NCI-H2227 (cell line): Measurements from ENCODE around the gene JUP.

Experiments used
- DNase-seq: peaks from one replicate; lab custom pipeline; 2025; ENCODE audit not compliant: unreplicated experiment; lab: John Stamatoyannopoulos, UW

The JUP gene

GRCh38 chr17:41760878-41761277 is 25.6 kb downstream of the JUP start:
- DNase-seq = no peak

DNA sequence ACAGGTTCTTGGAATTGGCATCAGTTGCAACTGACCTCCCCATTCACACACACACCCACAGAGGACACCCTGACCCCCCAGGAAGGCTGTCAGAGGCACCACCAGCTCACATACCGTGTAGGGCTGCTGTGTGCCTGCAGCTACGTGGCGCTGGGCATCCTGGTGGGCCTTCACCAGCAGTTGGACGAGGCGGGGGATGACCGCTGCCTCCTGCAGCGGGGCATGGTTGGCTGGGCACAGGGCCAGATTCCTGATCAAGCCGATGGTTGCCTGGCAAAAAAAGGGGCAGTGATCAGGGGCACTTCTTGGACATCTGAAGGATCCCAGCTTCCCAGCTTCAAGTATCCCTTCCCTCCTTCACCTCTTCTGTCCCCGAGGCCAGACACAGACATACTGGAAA is 27.9 kb downstream of the JUP start:
- DNase-seq = no peak

DNA sequence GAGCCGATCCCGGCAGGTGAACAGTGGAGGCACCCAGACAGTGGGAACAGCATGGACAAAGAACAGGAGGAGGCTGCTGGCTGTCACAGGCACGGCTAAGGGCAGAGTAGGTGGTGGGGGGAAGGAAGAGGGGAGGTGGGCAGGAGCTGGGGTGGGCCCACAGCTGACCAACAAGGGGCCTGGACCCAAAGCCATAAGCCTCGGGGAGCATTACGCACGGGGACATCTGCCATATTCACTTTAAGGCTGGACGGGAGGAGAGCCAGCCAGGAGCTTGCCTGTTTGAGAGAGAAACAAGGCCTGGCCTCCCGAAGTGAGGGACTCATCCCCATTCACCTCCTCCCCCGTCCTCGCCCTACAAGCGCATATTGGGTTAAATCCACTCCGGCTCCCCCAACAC is 32.4 kb downstream of the JUP start:
- no peak for DNase-seq

GRCh38 chr17:41751288-41751687 is 35.2 kb downstream of the JUP start:
- no peak for DNase-seq

GRCh38 chr17:41750862-41751261 is 35.6 kb downstream of the JUP start:
- DNase-seq = no peak

- no peak for DNase-seq
Observed at GRCh38 chr17:41748275-41748674, 38.2 kb downstream of the JUP start.

GRCh38 chr17:41741709-41742108 is 44.8 kb downstream of the JUP start:
- no peak for DNase-seq

DNA sequence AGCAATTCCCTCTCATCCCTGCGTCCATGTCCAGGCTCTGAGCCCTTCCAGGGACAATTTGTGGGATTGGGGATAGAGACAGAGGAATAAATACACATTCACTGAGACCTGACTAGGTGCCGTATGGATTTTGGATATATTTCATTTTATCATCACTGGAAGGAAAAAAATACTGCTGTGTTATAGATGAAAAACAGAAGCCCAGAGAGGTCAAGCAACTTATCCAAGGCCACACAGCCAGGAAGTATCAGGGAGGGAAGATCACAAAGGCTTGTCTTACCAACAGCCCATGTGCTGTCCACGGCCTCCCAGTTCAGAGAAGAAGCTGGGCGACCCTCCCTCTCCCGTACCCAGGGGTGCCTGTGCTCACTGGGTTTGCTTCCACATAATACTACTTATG is 46.0 kb downstream of the JUP start:
- no peak for DNase-seq

GRCh38 chr17:41739661-41740352 is 46.7 kb downstream of the JUP start:
- no peak for DNase-seq

DNA sequence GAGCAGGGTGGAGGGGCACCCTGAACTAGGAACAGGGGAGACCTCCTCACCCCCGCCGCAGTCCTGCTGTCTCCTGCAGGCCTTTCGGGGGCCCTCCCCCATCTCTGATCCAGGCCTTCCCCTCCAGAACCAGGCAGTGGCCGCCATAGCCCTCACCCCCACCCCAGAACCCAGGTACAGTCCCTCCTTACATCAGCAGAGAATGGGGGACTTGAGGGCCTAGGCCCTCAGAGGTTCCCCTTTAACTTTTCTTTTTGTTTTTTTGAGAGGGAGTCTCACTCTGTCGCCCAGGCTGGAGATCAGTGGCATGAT is 47.8 kb downstream of the JUP start:
- no peak for DNase-seq

DNA sequence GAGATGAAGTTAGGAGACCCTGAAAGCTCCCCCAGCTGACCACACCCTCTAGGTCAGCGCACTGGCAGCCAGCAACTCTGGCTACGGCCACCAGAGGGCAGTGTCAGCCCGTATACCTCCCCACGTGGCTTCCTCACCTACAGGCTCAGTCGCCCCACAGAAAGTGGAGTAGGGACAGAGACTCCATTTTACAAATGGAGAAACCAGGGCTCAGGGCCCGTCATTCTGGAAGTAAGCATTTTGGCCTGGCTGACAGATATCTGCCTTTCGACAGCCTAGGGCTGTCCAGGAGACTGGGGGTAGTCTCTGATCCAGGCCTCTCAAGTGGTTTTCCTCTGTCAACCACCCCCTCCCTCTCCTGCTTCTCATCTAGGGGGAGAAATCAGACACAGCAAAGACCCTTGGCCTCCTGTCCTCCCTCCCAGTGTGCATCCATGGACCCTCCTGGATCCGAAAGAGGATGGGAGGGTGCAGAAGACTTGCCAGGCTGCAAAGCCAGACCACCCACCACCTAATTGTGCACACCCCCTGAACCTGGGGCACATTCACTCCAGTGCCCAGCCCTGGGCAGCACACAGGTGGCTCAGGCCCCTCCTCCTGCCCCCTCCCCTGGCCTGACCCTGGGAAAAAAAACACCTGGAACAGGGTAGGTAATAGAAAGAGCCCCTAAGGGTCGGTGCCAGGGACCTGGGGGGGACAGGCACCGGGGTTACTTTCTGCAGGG is 48.3 kb downstream of the JUP start:
- peak; percentile 89 for DNase-seq

DNA sequence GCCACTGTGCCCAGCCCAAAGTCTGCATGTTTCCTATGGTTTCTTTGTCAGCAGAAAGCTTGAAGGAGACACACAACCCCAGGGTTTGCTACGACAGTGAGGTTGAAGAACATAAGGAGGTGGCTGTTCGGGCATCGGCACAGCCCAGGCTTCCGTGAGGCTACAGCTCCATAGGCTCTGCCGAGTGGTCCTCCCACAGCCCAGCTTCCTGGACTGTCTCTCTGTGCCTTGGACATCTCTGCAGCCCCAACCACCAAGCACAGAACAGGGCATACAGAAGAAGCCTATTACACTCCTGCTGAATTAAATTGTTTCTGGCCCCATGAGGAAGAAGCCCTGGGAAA is 48.9 kb downstream of the JUP start:
- no peak for DNase-seq

GRCh38 chr17:41736983-41737679 is 49.4 kb downstream of the JUP start:
- DNase-seq = no peak

DNA sequence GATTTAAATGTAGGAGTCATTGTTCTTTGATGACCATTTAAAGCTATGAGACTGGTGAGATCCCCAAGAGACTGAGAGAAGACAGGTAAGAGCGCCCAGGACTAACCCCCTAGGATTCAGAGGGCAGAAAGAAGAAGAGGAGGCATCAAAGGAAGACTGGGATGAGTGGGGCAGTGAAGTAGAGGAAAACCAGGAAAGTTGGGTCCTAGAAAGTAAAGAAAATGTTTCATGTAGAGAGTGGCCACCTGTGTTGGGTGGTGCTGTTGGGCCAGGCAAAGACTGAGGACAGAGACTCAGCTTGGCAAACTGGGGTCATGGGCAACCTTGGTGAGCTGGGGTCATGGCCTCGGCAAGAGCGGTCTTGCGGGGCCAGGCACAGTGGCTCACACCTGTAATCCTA is 50.8 kb downstream of the JUP start:
- no peak for DNase-seq

- no peak for DNase-seq
Observed at GRCh38 chr17:41734949-41735313, 51.6 kb downstream of the JUP start.

DNA sequence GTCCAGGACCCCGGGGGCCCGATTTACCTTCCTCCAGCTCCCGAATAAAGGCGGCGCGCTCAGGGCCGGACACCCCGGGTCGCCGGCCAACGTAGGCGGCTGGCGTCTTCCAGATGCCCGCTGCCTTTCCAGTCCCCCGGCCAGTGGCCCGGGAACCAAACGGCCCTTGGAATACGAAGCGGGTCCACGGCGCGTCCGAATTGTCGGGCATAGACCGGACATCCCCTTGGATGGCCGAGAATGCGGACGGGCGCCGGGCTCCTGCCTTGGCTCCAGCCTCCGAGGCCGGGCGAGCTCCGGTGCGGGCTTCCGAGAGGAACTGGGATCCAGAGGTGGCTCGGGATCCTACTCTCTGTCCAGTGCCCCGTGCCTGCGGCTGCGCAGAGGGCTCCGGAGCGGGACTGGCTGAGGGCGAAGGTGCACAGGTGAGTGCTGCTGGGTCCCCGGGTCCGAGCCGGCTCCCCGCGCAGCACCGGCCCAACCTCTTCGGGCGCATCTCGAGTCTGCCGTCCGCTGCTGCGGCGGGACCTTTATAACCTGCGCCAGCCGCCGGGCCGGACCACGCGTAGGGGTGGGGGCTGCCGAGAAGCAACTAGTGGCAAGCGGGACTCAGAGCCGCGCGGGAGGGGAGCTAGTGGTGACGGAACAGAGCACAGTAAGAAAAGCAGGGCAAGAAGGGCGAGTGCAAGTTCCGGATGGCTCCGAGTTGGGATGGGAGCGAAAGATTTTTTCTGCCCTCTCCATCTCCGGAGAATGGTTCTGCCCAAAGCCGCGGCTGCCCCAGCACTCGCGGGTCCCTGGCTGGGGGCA is 52.2 kb downstream of the JUP start, which contains the start of gene HAP1:
HAP1 (minus strand) TSS at position 505 of the 810 bp plus-strand sequence; CDS start at position 496, 9 bp downstream.
- peak; percentile 67 for DNase-seq

DNA sequence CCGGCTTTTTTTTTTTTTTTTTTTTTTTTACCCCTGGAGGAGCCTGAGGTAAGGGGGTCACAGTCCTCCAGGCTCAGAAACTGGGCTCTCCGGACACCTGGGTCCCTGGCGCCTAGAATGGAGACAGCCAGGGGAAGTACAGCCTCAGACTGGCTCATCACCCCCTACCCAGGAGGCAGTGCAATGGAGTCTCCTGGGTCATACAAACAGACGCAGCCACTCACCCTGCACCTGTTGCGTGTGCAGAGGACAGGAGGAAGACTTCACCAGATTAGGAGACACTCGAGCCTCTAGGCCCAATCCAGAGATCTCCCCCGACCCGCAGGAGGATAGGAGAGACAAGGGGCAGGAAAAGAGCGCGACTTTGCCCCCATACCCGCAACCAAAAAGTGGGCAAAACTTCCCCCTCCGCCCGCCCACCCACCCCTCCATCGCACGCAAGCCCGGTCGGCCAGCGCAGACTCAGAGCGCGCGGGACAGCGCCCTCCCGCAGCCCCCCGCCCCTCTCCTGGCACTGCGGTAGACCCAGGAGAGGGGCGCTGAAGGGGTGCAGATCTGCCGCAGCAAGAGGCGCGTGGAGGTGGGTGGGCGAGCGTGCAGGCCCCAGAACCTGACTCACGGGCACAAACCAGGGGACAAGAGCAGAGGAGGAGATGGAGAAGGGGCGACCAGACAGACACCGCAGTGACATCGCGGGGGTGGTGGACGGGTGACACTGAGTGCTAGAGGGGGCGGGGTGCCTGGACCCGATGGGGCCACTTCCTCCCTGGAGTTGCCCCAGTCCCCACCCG is 53.0 kb downstream of the JUP start:
- DNase-seq = no peak

DNA sequence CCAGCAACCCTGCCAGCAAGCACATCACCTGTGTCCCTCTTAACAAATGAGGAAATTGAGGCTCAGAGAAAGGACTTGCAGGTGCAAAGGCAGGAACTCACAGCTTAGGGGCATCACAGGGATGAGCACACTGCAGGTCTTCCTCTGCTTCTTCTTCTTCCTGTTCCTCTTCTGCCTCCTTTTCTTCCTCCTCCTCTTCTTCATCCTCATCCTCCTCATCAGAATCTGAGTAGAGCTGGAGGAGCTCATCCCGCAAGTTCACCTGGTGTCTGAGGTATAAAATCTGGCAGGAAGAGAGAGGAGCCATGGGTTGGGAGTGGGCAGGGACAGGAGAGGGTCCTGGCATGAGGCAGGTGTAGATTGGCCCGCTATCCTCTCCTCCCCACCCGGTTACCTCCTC is 54.7 kb downstream of the JUP start:
- DNase-seq = no peak

GRCh38 chr17:41730479-41730878 is 56.0 kb downstream of the JUP start:
- no peak for DNase-seq

DNA sequence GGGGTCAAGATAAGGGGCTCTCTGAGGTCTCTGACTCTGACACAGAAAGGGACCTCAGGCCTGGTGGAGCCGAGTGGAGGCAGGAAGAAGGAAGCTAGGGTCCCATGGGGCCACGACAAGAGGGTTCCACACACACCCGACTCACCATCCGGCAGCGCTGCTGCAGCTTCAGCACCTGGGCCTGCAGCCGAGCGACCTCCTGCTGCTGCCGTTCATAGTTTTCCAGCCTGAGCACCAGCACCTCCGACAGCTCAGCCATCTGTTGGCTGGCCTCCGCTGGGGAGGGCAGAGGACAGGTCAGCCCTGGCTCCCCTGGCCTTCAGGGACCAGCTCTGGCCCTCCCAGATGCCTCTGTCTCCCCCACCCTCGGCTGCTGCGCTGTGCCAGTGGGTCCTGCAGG is 58.5 kb downstream of the JUP start:
- no peak for DNase-seq

GRCh38 chr17:41725134-41725533 is 61.4 kb downstream of the JUP start:
- no peak for DNase-seq
